Prostate gland (tissue), 2 donors: ENCODE data around the gene COL1A1.

Experiments
- CTCF ChIP-seq, 4 experiments: fragments of 200-600 bp in 2 of 4; fragments of 450-650 bp in 2 of 4; sonication (generic) in 2 of 4; IDR thresholded peaks; 1 replicate in 3 of 4; 2 replicates in 1 of 4; pipeline ENCODE4 v1.5.1; 2016 to 2019; ENCODE audit warnings: antibody characterized with exemption in 4 of 4, mild to moderate bottlenecking in 2 of 4, moderate library complexity in 2 of 4
- POLR2AphosphoS5 ChIP-seq: sonication (generic); formaldehyde crosslinking; IDR thresholded peaks from one replicate; pipeline ENCODE4 v1.6.1; 2017; ENCODE audit warnings: antibody characterized with exemption

GRCh38 chr17:50180620-50181019 is 20.8 kb downstream of the COL1A1 start:
- TF ChIP-seq POLR2AphosphoS5 (no peak), CTCF (IDR thresholded peaks at IDR 0.05) (no peak)
